H1 (cell line): ENCODE results near the gene CDKN3. TPM values are rescaled to one million over a fixed set of nuclear protein-coding genes. Genes with fewer than 3 reads are reported as not detected.

Experiments used
- CTCF ChIA-PET: fragments of 300-600 bp; sonication (Branson Sonifier 250); formaldehyde crosslinking; loops from one replicate; lab custom pipeline; 2021; ENCODE audit not compliant: partially characterized antibody; lab: Charles Lee
- POLR2A ChIA-PET: fragments of 300-600 bp; sonication (Branson Sonifier 250); formaldehyde crosslinking; loops from one replicate; lab custom pipeline; 2021; ENCODE audit warnings: inconsistent platforms; ENCODE audit not compliant: partially characterized antibody; lab: Charles Lee
- DNase-seq, 2 experiments: peaks; one replicate each; pipeline versions ENCODE4 v3.0.0 to v3.0.0-alpha.2; 2010 to 2022; ENCODE audit warnings: low spot score in 2 of 2, low read depth in 1 of 2, mixed read lengths in 1 of 2
- FAIRE-seq: peaks from 2 replicates; lab custom pipeline; 2011; peaks lifted over from hg19 to GRCh38; lab: Jason Lieb, UNC
- H2AFZ ChIP-seq: 2 replicates; pipeline ENCODE4 v1.8.1; 2012; ENCODE audit warnings: low read length, inconsistent platforms
- H2AK5ac ChIP-seq: 2 replicates; pipeline ENCODE4 v1.6.1; 2013; ENCODE audit warnings: low read depth, low read length
- H2BK120ac ChIP-seq: replicated peaks from 2 replicates; pipeline ENCODE3; 2013; ENCODE audit warnings: low read depth, low read length, inconsistent platforms
- H2BK12ac ChIP-seq: 2 replicates; pipeline ENCODE4 v1.6.1; 2013; ENCODE audit warnings: low read depth, low read length
- H2BK15ac ChIP-seq: 2 replicates; pipeline ENCODE4 v1.6.1; 2013; ENCODE audit warnings: low read length
- H2BK20ac ChIP-seq: 2 replicates; pipeline ENCODE4 v1.6.1; 2013; ENCODE audit warnings: low read length
- H2BK5ac ChIP-seq: 2 replicates; pipeline ENCODE4 v1.6.1; 2013; ENCODE audit warnings: low read depth, low read length
- H3K14ac ChIP-seq: 2 replicates; pipeline ENCODE4 v1.6.1; 2013; ENCODE audit warnings: inconsistent platforms; ENCODE audit not compliant: insufficient read length
- H3K18ac ChIP-seq: 2 replicates; pipeline ENCODE4 v1.6.1; 2013; ENCODE audit warnings: low read length; ENCODE audit errors: extremely low read depth
- H3K23ac ChIP-seq: 2 replicates; pipeline ENCODE4 v1.6.1; 2013; ENCODE audit warnings: inconsistent platforms; ENCODE audit not compliant: insufficient read length
- H3K23me2 ChIP-seq: 2 replicates; pipeline ENCODE4 v1.6.1; 2013; ENCODE audit warnings: low read depth, low read length
- H3K27ac ChIP-seq: 2 replicates; pipeline ENCODE4 v1.6.1; 2011; ENCODE audit warnings: low read depth, low read length, inconsistent platforms
- H3K27me3 ChIP-seq, 4 experiments: replicated peaks in 1 of 4; 1 replicate in 1 of 4; 2 replicates in 3 of 4; pipeline versions ENCODE4 v1.6.1 to v1.8.1; 2011 to 2013; ENCODE audit warnings: low read length in 3 of 4, mild to moderate bottlenecking in 3 of 4, inconsistent platforms in 2 of 4, mixed read lengths in 2 of 4, moderate library complexity in 1 of 4; ENCODE audit not compliant: control insufficient read depth in 3 of 4, insufficient read depth in 3 of 4; ENCODE audit errors: extremely low read depth in 1 of 4
- H3K36me3 ChIP-seq, 4 experiments: 2 replicates each; pipeline versions ENCODE4 v1.6.1 to v1.8.1; 2011 to 2013; ENCODE audit warnings: mild to moderate bottlenecking in 4 of 4, low read length in 3 of 4, moderate library complexity in 2 of 4, control low read depth in 1 of 4, inconsistent platforms in 1 of 4; ENCODE audit not compliant: insufficient read depth in 4 of 4, control insufficient read depth in 2 of 4
- H3K4ac ChIP-seq: replicated peaks from 2 replicates; pipeline ENCODE3; 2013; ENCODE audit warnings: low read length, low read depth, mixed read lengths, inconsistent platforms; ENCODE audit not compliant: insufficient read length
- H3K4me1 ChIP-seq, 4 experiments: replicated peaks in 1 of 4; 1 replicate in 1 of 4; 2 replicates in 3 of 4; pipeline versions ENCODE4 v1.6.1 to v1.8.1; 2011 to 2013; ENCODE audit warnings: low read length in 3 of 4, inconsistent platforms in 2 of 4, mixed read lengths in 1 of 4; ENCODE audit not compliant: insufficient read depth in 4 of 4, control insufficient read depth in 3 of 4
- H3K4me2 ChIP-seq, 2 experiments: 2 replicates each; pipeline versions ENCODE4 v1.6.1 to v1.8.1; 2011 to 2013; ENCODE audit warnings: low read depth in 2 of 2, low read length in 2 of 2, control low read depth in 1 of 2, inconsistent platforms in 1 of 2, mild to moderate bottlenecking in 1 of 2; ENCODE audit not compliant: insufficient read depth in 1 of 2
- H3K4me3 ChIP-seq, 4 experiments: fragments of 200-600, 300-600 bp in 1 of 4; sonication (generic), shearing (Covaris generic), sonication (Bioruptor Twin) in 1 of 4; 2 replicates each; pipeline versions ENCODE4 v1.5.1 to v1.8.1; 2011 to 2016; ENCODE audit warnings: low read length in 4 of 4, low read depth in 3 of 4, control low read depth in 2 of 4, inconsistent platforms in 2 of 4, mild to moderate bottlenecking in 2 of 4, mixed read lengths in 1 of 4, moderate library complexity in 1 of 4; ENCODE audit not compliant: insufficient read depth in 2 of 4; ENCODE audit errors: extremely low read depth in 1 of 4
- H3K56ac ChIP-seq: replicated peaks from 2 replicates; pipeline ENCODE3; 2013; ENCODE audit warnings: low read depth, mild to moderate bottlenecking, mixed read lengths, low read length, inconsistent platforms; ENCODE audit not compliant: insufficient read length
- H3K79me1 ChIP-seq: 2 replicates; pipeline ENCODE4 v1.6.1; 2013; ENCODE audit warnings: low read depth, low read length, control low read depth
- H3K79me2 ChIP-seq, 2 experiments: 2 replicates each; pipeline versions ENCODE4 v1.6.1 to v1.8.1; 2012 to 2013; ENCODE audit warnings: low read length in 2 of 2, mild to moderate bottlenecking in 2 of 2, inconsistent platforms in 1 of 2; ENCODE audit not compliant: insufficient read depth in 2 of 2, control insufficient read depth in 1 of 2
- H3K9ac ChIP-seq, 4 experiments: replicated peaks in 1 of 4; 1 replicate in 1 of 4; 2 replicates in 3 of 4; pipeline versions ENCODE4 v1.6.1 to v1.8.1; 2011 to 2013; ENCODE audit warnings: low read depth in 3 of 4, low read length in 3 of 4, control low read depth in 2 of 4, mild to moderate bottlenecking in 2 of 4, moderate library complexity in 2 of 4, inconsistent platforms in 1 of 4; ENCODE audit errors: extremely low read depth in 1 of 4
- H3K9me3 ChIP-seq, 2 experiments: 2 replicates each; pipeline versions ENCODE4 v1.6.1 to v1.8.1; 2012 to 2013; ENCODE audit warnings: mild to moderate bottlenecking in 2 of 2, moderate library complexity in 2 of 2, control low read depth in 1 of 2, inconsistent platforms in 1 of 2, low read depth in 1 of 2, low read length in 1 of 2, mixed read lengths in 1 of 2; ENCODE audit not compliant: insufficient read depth in 2 of 2
- H4K20me1 ChIP-seq, 2 experiments: replicated peaks in 1 of 2; 2 replicates each; pipeline versions ENCODE3 to v1.8.1; 2011 to 2013; ENCODE audit warnings: inconsistent platforms in 2 of 2, low read length in 2 of 2, mild to moderate bottlenecking in 1 of 2; ENCODE audit not compliant: insufficient read depth in 2 of 2, control insufficient read depth in 1 of 2
- H4K5ac ChIP-seq: 2 replicates; pipeline ENCODE4 v1.6.1; 2013; ENCODE audit warnings: low read length, low read depth, mixed read lengths, inconsistent platforms; ENCODE audit not compliant: insufficient read length
- H4K8ac ChIP-seq: 2 replicates; pipeline ENCODE4 v1.8.0; 2013; ENCODE audit warnings: mild to moderate bottlenecking, moderate library complexity, low read length, inconsistent platforms; ENCODE audit not compliant: insufficient read depth; ENCODE audit errors: extremely low read depth
- H4K91ac ChIP-seq: replicated peaks from 2 replicates; pipeline ENCODE3; 2013; ENCODE audit warnings: low read length, mixed read lengths, inconsistent platforms; ENCODE audit not compliant: insufficient read length
- ASH2L ChIP-seq: fragments of 200-600, 300-600 bp; sonication (generic); IDR thresholded peaks from one replicate; pipeline ENCODE4 v1.7.1; 2017; ENCODE audit warnings: low read length
- CBX8 ChIP-seq: fragments of 300-800, 300-1000 bp; sonication (generic); IDR thresholded peaks from 2 replicates; pipeline ENCODE4 v1.7.1; 2016; ENCODE audit warnings: low read depth, low read length, borderline replicate concordance
- KDM4A ChIP-seq: IDR thresholded peaks from one replicate; pipeline ENCODE4 v1.7.1; 2012; ENCODE audit warnings: low read depth, mild to moderate bottlenecking, moderate library complexity, low read length, inconsistent platforms; ENCODE audit not compliant: severe bottlenecking
- MAFK ChIP-seq: IDR thresholded peaks from 2 replicates; pipeline ENCODE4 v1.6.1; 2012; ENCODE audit warnings: low read depth, mild to moderate bottlenecking, improper control_type of control experiment, low read length
- POU5F1 ChIP-seq: IDR thresholded peaks from 2 replicates; pipeline ENCODE4 v1.6.1; 2011; ENCODE audit warnings: low read depth, mild to moderate bottlenecking, low read length, moderate library complexity
- RAD21 ChIP-seq, 2 experiments: IDR thresholded peaks in 1 of 2; conservative IDR thresholded peaks in 1 of 2; 2 replicates each; pipeline ENCODE4 v1.6.1; 2011; ENCODE audit warnings: low read depth in 2 of 2, low read length in 2 of 2, improper control_type of control experiment in 1 of 2, inconsistent platforms in 1 of 2, mild to moderate bottlenecking in 1 of 2, moderate library complexity in 1 of 2
- SIRT6 ChIP-seq: IDR thresholded peaks from one replicate; pipeline ENCODE4 v1.7.1; 2012; ENCODE audit warnings: low read length, inconsistent platforms
- SP4 ChIP-seq: IDR thresholded peaks from 2 replicates; pipeline ENCODE4 v1.6.1; 2012; ENCODE audit warnings: low read length, inconsistent platforms
- TAF1 ChIP-seq: IDR thresholded peaks from 2 replicates; pipeline ENCODE4 v1.6.1; 2011; ENCODE audit warnings: mild to moderate bottlenecking, low read depth, low read length
- TAF7 ChIP-seq: optimal IDR thresholded peaks from 2 replicates; pipeline ENCODE3; 2011; ENCODE audit warnings: low read depth, mild to moderate bottlenecking, inconsistent platforms, low read length, moderate library complexity, borderline replicate concordance
- WGBS, 2 experiments: shearing (Covaris generic) in 1 of 2; methylation state at CpG; one replicate each; pipeline versions ENCODE4 v1.1.6 to v1.1.7; 2013 to 2015; ENCODE audit warnings: low lambda C conversion rate in 2 of 2, mixed read lengths in 2 of 2, inconsistent platforms in 1 of 2, low coverage in 1 of 2, missing lambda C conversion rate in 1 of 2; ENCODE audit not compliant: insufficient replicate concordance in 2 of 2, insufficient coverage in 1 of 2, insufficient read length in 1 of 2; ENCODE audit errors: extremely low coverage in 1 of 2, missing lambda C conversion rate in 1 of 2; 5-methylcytosine and 5-hydroxymethylcytosine counted together
- polyA plus RNA-seq, 7 experiments: library from polyadenylated mRNA; depleted of rRNA in 3 of 7; stranded (reverse) in 5 of 7; unstranded in 2 of 7; fragments of >200 nt in 5 of 7; fragments of 200-250 nt in 2 of 7; gene quantifications; 1 replicate in 5 of 7; 2 replicates in 1 of 7; 4 replicates in 1 of 7; pipeline versions ENCODE4 v1.2.1 to v1.2.3, GENCODE V29; 2011 to 2013; ENCODE audit warnings: missing spikeins in 2 of 7, mixed read lengths in 2 of 7
- total RNA-seq: library from RNA; stranded (reverse); fragmentation: NEBNext Ultra II Directional; extraction: Animal tissue kit (Norgen Biotek cat#: 25700); gene quantifications from 2 replicates; pipeline ENCODE4 v1.2.1, GENCODE V29; 2021
- TF ChIP-seq, protein P1 (sequence below): IDR thresholded peaks from 2 replicates; pipeline ENCODE4 v1.6.1; 2012; ENCODE audit warnings: low read length, inconsistent platforms

CDKN3 gene
- total and polyA plus RNA-seq, 2 of the 8 experiments (the other 6 are each of a cell fraction or from before 2014, with no cell fraction given): 43.5 to 48.3 TPM

DNA sequence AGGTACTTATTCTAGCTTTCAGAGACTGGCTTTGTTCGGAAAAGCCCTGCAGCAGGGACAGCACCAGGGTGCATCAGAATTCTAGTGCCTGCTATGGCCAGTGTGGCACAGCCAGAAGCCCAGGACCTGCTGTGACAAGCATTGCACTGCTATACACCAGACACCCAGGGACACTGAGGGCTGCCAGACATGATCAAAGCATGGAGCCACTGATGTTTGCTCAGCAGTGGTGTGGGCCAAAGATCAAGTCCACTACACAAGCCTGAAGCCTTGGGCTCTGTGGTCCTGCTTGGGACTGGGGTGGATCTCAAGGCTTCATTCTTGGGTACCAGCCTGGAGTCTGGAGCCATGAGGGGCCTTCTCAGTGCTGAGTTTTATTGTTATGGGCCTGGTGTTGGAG, 36.1 kb upstream of the CDKN3 start:
- Histone ChIP-seq H3K18ac (peak overlapping the region; percentile 1; the same call in 1 of the 2 replicates), H3K9ac (no peak overlapping the region), H4K8ac (no peak overlapping the region), H3K4me2 (no peak overlapping the region), H2BK15ac (peak overlapping the region; percentile 3; the same call in 1 of the 2 replicates), H3K14ac (no peak overlapping the region), H3K4me1 (peaks cover 14 to 37% (median 25%) of the 10 kb centered on the region in 4 experiments), H2BK120ac (peak overlapping the region; percentile 3), H3K4ac (peak overlapping the region; percentile 55), H2BK5ac (peak overlapping the region; percentile 49; the same call in 1 of the 2 replicates), H2AFZ (no peak overlapping the region), H4K20me1 (no peaks in the 10 kb centered on the region), H3K23ac (no peak overlapping the region), H2AK5ac (peak overlapping the region; percentile 46; the same call in 1 of the 2 replicates), H3K4me3 (no peak overlapping the region), H3K23me2 (no peaks in the 10 kb centered on the region; the same call in 1 of the 2 replicates), H3K27ac (no peak overlapping the region), H3K56ac (no peak overlapping the region), H4K91ac (peak overlapping the region; percentile 96), H3K79me2 (no peaks in the 10 kb centered on the region), H3K27me3 (peaks cover 0 to 6% (median 0%) of the 10 kb centered on the region in 4 experiments; a peak in 2 of 7 replicates), H3K79me1 (no peaks in the 10 kb centered on the region), H3K9me3 (no peaks in the 10 kb centered on the region), H2BK12ac (peak overlapping the region; percentile 73; the same call in 1 of the 2 replicates), H4K5ac (no peak overlapping the region), H2BK20ac (peak overlapping the region; percentile 24), H3K36me3 (no peaks in the 10 kb centered on the region)
- ChIA-PET CTCF (interaction anchor here (0.9 to 1.4 kb wide), 2 partner anchors 12 to 945 kb away, joined by 3 to 5 read pairs; no protein-coding TSS in a partner anchor), POLR2A (no interaction called here)
- WGBS, 2 experiments: 83% methylated on average over 1 of the region's 1 CpG; no CpG with 5 or more reads in 1 of the 2 experiments
- DNase-seq (peak in 1 of 2 experiments; percentile 35), FAIRE-seq (no peak)
- TF ChIP-seq KDM4A (no peak), MAFK (no peak), CBX8 (no peak), ASH2L (no peak), TAF1 (no peak), RAD21 (IDR thresholded peaks at IDR 0.05 in 1 of 2, conservative IDR thresholded peaks at IDR 0.05 in 1 of 2; ENCODE audit: low read depth in 2 of 2, low read length in 2 of 2) (no peak), SIRT6 (no peak), TAF7 (no peak), SP4 (no peak), POU5F1 (no peak)
- TF ChIP-seq, protein P1, sequence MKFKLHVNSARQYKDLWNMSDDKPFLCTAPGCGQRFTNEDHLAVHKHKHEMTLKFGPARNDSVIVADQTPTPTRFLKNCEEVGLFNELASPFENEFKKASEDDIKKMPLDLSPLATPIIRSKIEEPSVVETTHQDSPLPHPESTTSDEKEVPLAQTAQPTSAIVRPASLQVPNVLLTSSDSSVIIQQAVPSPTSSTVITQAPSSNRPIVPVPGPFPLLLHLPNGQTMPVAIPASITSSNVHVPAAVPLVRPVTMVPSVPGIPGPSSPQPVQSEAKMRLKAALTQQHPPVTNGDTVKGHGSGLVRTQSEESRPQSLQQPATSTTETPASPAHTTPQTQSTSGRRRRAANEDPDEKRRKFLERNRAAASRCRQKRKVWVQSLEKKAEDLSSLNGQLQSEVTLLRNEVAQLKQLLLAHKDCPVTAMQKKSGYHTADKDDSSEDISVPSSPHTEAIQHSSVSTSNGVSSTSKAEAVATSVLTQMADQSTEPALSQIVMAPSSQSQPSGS: no peak
